ENCODE measurements around the gene MYO9B. TPM values are rescaled to one million over a fixed set of nuclear protein-coding genes. Genes with fewer than 3 reads are reported as not detected.

Gene MYO9B
- total and polyA plus RNA-seq, 2 of the 13 experiments (the other 11 are each of a cell fraction or from before 2014, with no cell fraction given), result 18.0 to 18.3 TPM

- TF ChIP-seq AKNA (CRISPR knock-in tag; IDR thresholded peaks at IDR 0.05; ENCODE audit: borderline replicate concordance) (no peak), ZSCAN22 (CRISPR knock-in tag; IDR thresholded peaks at IDR 0.05) (no peak), ZSCAN31 (CRISPR knock-in tag; IDR thresholded peaks at IDR 0.05; ENCODE audit: low read depth) (no peak), ZBTB37 (CRISPR knock-in tag; IDR thresholded peaks at IDR 0.05) (no peak), ZNF124 (CRISPR knock-in tag; IDR thresholded peaks at IDR 0.05) (no peak), PATZ1 (CRISPR knock-in tag; IDR thresholded peaks at IDR 0.05) (0 out of 2 replicates have a peak, but pooled peaks have one; percentile 6), ZNF281 (CRISPR knock-in tag; IDR thresholded peaks at IDR 0.05; ENCODE audit: borderline replicate concordance) (peak; percentile 54; the same call in 1 of the 2 replicates), ZSCAN21 (CRISPR knock-in tag; IDR thresholded peaks at IDR 0.05; ENCODE audit: borderline replicate concordance) (0 out of 2 replicates have a peak, but pooled peaks have one; percentile 10), ZBTB33 (CRISPR knock-in tag; IDR thresholded peaks at IDR 0.05) (no peak), GMEB1 (CRISPR knock-in tag; IDR thresholded peaks at IDR 0.05; ENCODE audit: borderline replicate concordance) (no peak), MAX (IDR thresholded peaks at IDR 0.05) (peak; percentile 16; the same call in 1 of the 2 replicates), ZFX (CRISPR knock-in tag; IDR thresholded peaks at IDR 0.05; ENCODE audit: low read depth) (peak; percentile 39; the same call in 1 of the 2 replicates)
Measured at GRCh38 chr19:17245535-17245984, 170.0 kb downstream of the MYO9B start, which contains the start of gene NR2F6 (continued).
